Activated naive CD4-positive, alpha-beta T cell (primary cell): ENCODE data around the gene C17orf78.
"Not testable (repeated sequence)": the region's sequence is repeated elsewhere in the genome, so short reads cannot be mapped to it uniquely, and the experiment has no call there.

Experiments used
- DNase-seq, 4 experiments: peaks; one replicate each; lab custom pipeline; 2025; lab: John Stamatoyannopoulos, UW

The C17orf78 gene

DNA sequence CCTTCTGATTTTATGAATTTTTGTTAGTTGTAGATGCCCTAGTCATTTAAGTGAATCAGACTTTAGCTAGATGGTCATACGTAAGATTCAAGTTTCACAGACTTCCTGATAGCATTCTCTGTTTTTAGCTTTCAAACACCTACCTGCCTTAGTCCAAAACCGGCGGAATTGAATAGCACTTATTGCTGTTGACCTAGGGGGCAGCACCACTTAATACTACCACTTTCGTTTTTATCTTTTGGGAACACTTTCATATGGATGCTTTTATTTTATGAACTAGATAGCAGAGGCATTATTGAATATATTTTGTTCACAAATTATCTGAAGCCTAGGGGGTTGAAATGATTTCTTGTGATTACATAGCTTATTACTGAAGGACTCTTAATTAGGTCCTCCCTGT is 62.4 kb downstream of the C17orf78 start:
- no peak for DNase-seq

DNA sequence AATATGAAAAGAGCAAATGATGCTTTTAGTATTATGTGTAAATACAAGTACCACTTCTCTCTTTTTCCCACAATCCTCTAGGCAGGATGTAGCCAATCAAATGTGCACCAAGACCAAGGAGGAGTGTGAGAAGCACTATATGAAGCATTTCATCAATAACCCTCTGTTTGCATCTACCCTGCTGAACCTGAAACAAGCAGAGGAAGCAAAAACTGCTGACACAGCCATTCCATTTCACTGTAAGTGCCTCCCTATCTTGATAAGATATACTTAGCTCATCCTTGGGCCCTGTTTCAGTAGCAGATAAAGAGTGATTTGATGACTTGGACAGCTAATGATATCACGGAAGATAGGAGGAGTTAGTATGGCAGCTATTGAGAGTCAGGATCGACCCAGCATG is 64.6 kb downstream of the C17orf78 start:
- DNase-seq: no peak

DNA sequence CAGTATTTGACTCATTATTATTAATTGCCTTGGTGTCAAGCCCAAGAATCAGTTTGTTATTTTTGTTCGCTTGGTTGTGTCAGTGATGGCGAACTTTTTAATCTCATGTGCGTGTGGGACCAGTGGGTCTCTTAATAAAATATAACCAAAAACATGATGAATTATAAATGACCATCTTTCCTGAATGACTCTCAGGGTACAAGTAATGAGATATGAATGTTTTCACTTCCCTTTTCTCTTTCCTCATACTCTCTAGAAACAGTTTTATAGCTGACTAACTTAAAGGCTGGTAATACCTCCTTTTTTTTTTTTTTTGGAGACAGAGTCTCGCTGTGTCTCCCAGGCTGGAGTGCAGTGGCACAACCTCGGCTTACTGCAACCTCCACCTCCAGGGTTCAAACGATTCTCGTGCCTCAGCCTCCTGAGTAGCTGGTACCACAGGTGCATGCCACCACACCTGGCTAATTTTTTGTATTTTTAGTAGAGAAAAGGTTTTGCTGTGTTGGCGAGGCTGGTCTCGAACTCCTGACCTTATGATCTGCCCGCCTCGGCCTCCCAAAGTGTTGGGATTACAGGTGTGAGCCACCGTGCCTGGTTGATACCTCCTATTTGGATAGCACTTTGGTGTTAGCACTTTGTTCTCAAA is 65.7 kb downstream of the C17orf78 start:
- not testable (repeated sequence) for DNase-seq
